Measurements from ENCODE around the gene CD80.

The CD80 gene

DNA sequence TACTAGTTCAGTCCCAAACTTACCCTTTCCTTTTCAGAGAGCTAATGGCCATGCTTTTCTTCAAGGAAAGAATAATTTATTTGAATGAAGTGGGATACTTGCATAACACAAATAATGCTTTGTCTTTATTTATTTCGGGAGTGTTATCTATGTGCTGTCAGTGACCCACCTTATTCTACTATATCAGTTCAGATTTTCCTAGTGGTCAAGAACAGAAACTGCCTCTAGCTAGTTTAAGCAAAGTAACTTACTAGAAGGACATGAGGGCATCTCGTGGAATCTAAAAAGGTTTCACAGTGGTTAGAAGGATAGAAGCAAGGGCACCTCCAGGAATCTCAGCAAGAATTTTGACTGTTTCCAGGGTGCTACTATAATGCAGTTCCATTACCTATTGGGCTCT lies 64.8 kb downstream of the CD80 start:
- no peak overlapping the region for H3K4me3 ChIP-seq (replicated peaks; ENCODE audit: low read depth, low read length)
- no peak for TF ChIP-seq CTCF (IDR thresholded peaks at IDR 0.05; ENCODE audit: low read depth, low read length, missing control alignments)
- no peak for DNase-seq (ENCODE audit: extremely low read depth, low read depth)

GRCh38 chr3:119492810-119493209 lies 66.6 kb downstream of the CD80 start:
- no peak for DNase-seq (ENCODE audit: extremely low read depth, low read depth)
- H3K4me3 ChIP-seq (replicated peaks; ENCODE audit: low read depth, low read length), result no peak overlapping the region
- no peak for TF ChIP-seq CTCF (IDR thresholded peaks at IDR 0.05; ENCODE audit: low read depth, low read length, missing control alignments)

DNA sequence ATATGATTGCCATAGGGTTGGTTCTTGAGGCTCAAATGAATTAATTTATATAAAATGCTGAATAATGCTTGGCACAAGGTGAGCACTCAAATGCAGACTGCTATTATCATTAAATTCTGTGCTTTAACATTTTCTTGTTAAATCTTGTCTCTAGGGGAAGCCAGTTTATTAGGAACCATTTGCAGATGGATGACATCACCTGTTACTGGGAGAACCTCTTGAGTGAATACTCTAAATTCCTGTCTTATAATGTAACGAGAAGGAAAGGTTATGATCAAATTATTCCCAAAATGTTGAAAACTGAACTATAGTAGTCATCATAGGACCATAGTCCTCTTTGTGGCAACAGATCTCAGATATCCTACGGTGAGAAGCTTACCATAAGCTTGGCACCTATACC lies 67.3 kb downstream of the CD80 start:
- DNase-seq (ENCODE audit: extremely low read depth, low read depth), result no peak
- H3K4me3 ChIP-seq (replicated peaks; ENCODE audit: low read depth, low read length), result no peak overlapping the region
- TF ChIP-seq CTCF (IDR thresholded peaks at IDR 0.05; ENCODE audit: low read depth, low read length, missing control alignments), result no peak

DNA sequence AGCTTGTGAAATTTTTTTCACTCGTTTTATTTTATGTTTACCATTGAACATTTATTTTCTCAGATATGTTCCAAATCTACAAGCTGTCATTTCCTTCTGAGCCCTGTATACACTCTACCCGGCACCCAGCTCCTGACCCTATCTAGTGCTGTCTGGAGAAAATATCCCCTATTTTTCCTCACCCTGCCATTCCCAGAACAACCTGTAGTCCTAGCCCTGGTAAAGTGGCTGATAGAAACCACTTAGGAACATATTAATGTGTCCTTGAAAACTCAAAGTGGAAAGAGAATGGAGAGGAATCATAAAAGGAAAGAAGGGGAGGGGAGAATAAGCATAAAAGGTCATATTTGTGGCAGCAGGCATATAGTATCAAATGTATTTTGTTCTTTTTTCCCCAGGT lies 69.3 kb downstream of the CD80 start:
- H3K4me3 ChIP-seq (replicated peaks; ENCODE audit: low read depth, low read length), result no peak overlapping the region
- no peak for DNase-seq (ENCODE audit: extremely low read depth, low read depth)
- TF ChIP-seq CTCF (IDR thresholded peaks at IDR 0.05; ENCODE audit: low read depth, low read length, missing control alignments), result no peak

DNA sequence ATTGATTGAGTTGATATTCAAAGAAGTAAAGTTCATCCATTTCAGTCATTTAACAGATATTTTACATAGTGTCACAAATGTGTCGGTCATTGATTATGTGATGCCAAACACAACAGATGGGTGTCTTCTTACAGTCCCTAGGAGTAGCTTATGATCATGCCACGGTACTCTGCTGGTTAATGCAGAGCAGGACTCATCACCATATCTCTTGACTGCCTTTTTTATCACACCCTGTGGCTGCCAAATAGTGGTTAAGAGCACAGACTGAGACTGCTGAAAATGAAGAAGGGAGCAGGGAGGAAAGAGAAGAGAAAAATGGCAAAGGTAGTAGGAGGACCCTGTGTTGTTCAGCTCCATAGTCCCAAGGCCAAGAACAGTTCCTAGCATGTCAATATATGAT lies 73.9 kb downstream of the CD80 start:
- TF ChIP-seq CTCF (IDR thresholded peaks at IDR 0.05; ENCODE audit: low read depth, low read length, missing control alignments), result no peak
- H3K4me3 ChIP-seq (replicated peaks; ENCODE audit: low read depth, low read length), result no peak overlapping the region
- no peak for DNase-seq (ENCODE audit: extremely low read depth, low read depth)

GRCh38 chr3:119483101-119483500 lies 76.3 kb downstream of the CD80 start:
- DNase-seq (ENCODE audit: extremely low read depth, low read depth), result no peak
- no peak for TF ChIP-seq CTCF (IDR thresholded peaks at IDR 0.05; ENCODE audit: low read depth, low read length, missing control alignments)
- H3K4me3 ChIP-seq (replicated peaks; ENCODE audit: low read depth, low read length), result no peak overlapping the region

- no peak for DNase-seq (ENCODE audit: extremely low read depth, low read depth)
- no peak for TF ChIP-seq CTCF (IDR thresholded peaks at IDR 0.05; ENCODE audit: low read depth, low read length, missing control alignments)
- H3K4me3 ChIP-seq (replicated peaks; ENCODE audit: low read depth, low read length), result no peak overlapping the region
Observed at GRCh38 chr3:119481079-119481478, 78.3 kb downstream of the CD80 start.
